Fibroblast of mammary gland (primary cell): ENCODE data around the gene COL21A1.

Source experiments
- DNase-seq: peaks from one replicate; pipeline ENCODE4 v3.0.0-alpha.2; 2010; ENCODE audit warnings: low read depth
- H3K4me3 ChIP-seq: 2 replicates; pipeline ENCODE4 v1.5.1; 2011; ENCODE audit warnings: low read depth, mild to moderate bottlenecking, low read length, moderate library complexity; ENCODE audit not compliant: control insufficient read depth
- TF ChIP-seq, protein P1 (sequence below): conservative IDR thresholded peaks from 2 replicates; pipeline ENCODE4 v1.5.1; 2011; ENCODE audit warnings: low read depth, low read length, inconsistent platforms; ENCODE audit not compliant: control insufficient read depth, insufficient read depth

Gene COL21A1

GRCh38 chr6:56227071-56227879 is 20.1 kb downstream of the COL21A1 start:
- DNase-seq: peak; percentile 97
- TF ChIP-seq, protein P1, sequence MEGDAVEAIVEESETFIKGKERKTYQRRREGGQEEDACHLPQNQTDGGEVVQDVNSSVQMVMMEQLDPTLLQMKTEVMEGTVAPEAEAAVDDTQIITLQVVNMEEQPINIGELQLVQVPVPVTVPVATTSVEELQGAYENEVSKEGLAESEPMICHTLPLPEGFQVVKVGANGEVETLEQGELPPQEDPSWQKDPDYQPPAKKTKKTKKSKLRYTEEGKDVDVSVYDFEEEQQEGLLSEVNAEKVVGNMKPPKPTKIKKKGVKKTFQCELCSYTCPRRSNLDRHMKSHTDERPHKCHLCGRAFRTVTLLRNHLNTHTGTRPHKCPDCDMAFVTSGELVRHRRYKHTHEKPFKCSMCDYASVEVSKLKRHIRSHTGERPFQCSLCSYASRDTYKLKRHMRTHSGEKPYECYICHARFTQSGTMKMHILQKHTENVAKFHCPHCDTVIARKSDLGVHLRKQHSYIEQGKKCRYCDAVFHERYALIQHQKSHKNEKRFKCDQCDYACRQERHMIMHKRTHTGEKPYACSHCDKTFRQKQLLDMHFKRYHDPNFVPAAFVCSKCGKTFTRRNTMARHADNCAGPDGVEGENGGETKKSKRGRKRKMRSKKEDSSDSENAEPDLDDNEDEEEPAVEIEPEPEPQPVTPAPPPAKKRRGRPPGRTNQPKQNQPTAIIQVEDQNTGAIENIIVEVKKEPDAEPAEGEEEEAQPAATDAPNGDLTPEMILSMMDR: no peak
- no peak overlapping the region for H3K4me3 ChIP-seq

DNA sequence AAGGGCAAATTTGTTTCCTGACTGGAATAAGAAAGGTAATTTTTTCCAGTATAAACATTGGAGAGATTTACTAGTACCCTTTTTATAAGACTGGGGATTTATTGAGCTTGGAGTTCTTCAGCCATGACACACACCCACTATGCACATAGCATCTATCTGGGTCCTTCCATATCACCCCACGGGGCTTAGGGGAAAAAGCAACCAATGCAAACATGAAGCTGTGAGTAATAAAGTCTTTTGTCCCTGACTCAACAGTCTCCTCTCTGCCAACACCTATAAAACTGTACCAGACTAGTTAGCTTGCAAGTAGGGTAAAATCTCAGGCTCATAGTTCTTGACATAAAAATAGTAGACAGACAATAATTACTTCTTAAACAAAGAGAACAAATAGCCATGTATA is 23.4 kb downstream of the COL21A1 start:
- peak; percentile 94 for DNase-seq
- TF ChIP-seq, protein P1: no peak
- no peak overlapping the region for H3K4me3 ChIP-seq

- TF ChIP-seq, protein P1: no peak
- DNase-seq: peak; percentile 90
- no peak overlapping the region for H3K4me3 ChIP-seq
These were observed 24.9 kb downstream of the COL21A1 start for GRCh38 chr6:56222499-56222898.

DNA sequence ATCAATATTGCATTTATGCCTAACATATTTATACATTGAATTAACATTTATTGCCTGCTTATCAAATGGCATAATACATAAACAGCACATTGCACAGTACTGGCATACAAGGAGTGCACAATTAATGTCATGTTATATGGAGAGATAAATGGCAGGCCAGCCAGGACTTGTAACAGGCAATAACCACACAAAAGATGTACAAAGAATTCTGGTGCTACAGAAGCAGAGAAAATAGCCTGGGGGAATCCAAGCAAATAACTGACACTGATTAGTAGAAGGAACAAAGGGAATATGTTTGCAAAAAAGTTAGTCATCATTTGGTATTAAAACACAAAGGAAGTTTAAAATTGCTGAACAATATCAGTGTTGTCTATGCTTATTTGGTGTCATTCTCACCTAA is 27.3 kb downstream of the COL21A1 start:
- H3K4me3 ChIP-seq: no peak overlapping the region
- DNase-seq: no peak
- TF ChIP-seq, protein P1: no peak

DNA sequence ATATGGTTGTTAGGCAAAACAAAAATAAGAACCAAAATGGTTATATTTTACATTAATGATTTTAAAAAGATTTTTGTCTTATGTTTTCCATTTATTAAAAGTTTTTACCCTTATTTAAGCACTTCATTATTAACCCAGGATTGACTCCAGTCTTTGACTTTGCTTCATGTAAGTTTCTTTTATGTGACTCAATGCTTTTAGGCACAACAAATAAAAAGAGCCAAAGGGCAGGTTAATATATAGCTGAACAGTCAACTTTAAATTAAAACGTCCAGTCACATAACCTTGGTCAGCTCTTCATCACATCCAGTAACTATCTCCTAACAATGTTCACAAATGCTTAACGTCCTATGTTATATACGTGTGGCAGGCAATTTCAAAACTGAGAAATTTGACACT is 32.7 kb downstream of the COL21A1 start:
- H3K4me3 ChIP-seq: no peak overlapping the region
- TF ChIP-seq, protein P1: no peak
- no peak for DNase-seq

DNA sequence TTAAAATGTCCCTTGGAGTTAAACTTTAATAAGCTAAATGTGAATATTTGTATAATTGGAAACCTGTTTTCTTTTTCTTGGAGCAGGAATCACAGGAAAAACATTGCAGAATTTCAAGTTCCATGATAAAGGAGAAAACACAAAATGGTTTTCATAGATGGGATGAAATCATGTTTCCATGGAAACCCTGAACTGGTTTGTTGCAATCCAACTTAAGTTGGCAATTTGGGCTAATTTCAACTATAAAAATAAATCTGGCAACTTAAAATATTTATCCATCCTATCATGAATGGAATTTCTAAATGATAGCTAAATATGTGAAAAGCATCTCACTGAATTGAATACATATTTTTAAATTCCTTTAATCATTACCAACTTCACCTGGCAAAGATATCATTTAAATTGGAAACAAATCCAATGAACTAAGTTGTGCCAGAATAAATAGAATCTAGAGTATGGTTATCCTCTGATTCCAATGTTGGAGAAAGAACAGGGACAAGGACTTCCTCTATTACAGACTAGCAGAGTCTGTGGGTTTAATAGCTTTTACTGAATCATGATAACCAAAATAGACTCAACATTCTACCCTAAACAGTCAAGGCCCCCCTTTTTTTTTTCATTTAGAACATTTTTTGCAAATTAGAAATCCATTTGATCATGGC is 33.2 kb downstream of the COL21A1 start:
- DNase-seq: no peak
- TF ChIP-seq, protein P1: no peak
- H3K4me3 ChIP-seq: no peak overlapping the region

- H3K4me3 ChIP-seq: no peak overlapping the region
- no peak for DNase-seq
- TF ChIP-seq, protein P1: no peak
These were observed 35.7 kb downstream of the COL21A1 start for GRCh38 chr6:56211724-56212123.
